IMR-90 (cell line): Measurements from ENCODE around the gene TTC3. TPM values are rescaled to one million over a fixed set of nuclear protein-coding genes. Genes with fewer than 3 reads are reported as not detected.
"Not testable (repeated sequence)": the region's sequence is repeated elsewhere in the genome, so short reads cannot be mapped to it uniquely, and the experiment has no call there.

Source experiments
- ATAC-seq: fragments of 200-7000 bp; cut with Tn5 transposase; 2 replicates; pipeline ENCODE4 v1.9.1; 2020; ENCODE audit warnings: low read depth, mild to moderate bottlenecking, moderate library complexity
- BruUV-seq: library from RNA; stranded (reverse); fragments of 400-500 nt; replicated peaks from 2 replicates; lab custom pipeline; 2021; lab: Mats Ljungman, UMichigan
- CTCF ChIA-PET: fragments of 300-600 bp; formaldehyde crosslinking; extraction: SDS; loops from one replicate; lab custom pipeline; 2021; ENCODE audit warnings: antibody characterized with exemption; lab: Yijun Ruan, JAX
- POLR2A ChIA-PET: fragments of 300-600 bp; sonication (Branson Sonifier 250); formaldehyde crosslinking; loops from one replicate; lab custom pipeline; 2022; ENCODE audit warnings: antibody characterized with exemption; ENCODE audit not compliant: unreplicated experiment; lab: Charles Lee
- DNase-seq: peaks from one replicate; pipeline ENCODE4 v3.0.0; 2013
- H2AFZ ChIP-seq: replicated peaks from 2 replicates; pipeline ENCODE3; 2013; ENCODE audit warnings: low read length, mild to moderate bottlenecking; ENCODE audit not compliant: poor library complexity
- H2AK5ac ChIP-seq: 2 replicates; pipeline ENCODE4 v1.6.1; 2013; ENCODE audit warnings: low read depth, low read length, inconsistent platforms
- H2AK9ac ChIP-seq: replicated peaks from 2 replicates; pipeline ENCODE3; 2013; ENCODE audit warnings: mild to moderate bottlenecking, low read depth, low read length, moderate library complexity; ENCODE audit not compliant: poor library complexity
- H2BK120ac ChIP-seq: 2 replicates; pipeline ENCODE4 v1.6.1; 2013; ENCODE audit warnings: low read depth, low read length, inconsistent platforms
- H2BK15ac ChIP-seq: 3 replicates; pipeline ENCODE4 v1.6.1; 2013; ENCODE audit warnings: low read depth, low read length, inconsistent platforms
- H2BK20ac ChIP-seq: 2 replicates; pipeline ENCODE4 v1.6.1; 2013; ENCODE audit warnings: low read depth, mild to moderate bottlenecking, inconsistent platforms, low read length, moderate library complexity
- H2BK5ac ChIP-seq: 2 replicates; pipeline ENCODE4 v1.6.1; 2013; ENCODE audit warnings: mild to moderate bottlenecking, low read depth, low read length, inconsistent platforms; ENCODE audit not compliant: poor library complexity, severe bottlenecking
- H3K14ac ChIP-seq: replicated peaks from 2 replicates; pipeline ENCODE4 v1.6.1; 2013; ENCODE audit warnings: low read depth, low read length, inconsistent platforms
- H3K18ac ChIP-seq: 2 replicates; pipeline ENCODE4 v1.6.1; 2013; ENCODE audit warnings: low read depth, low read length, control low read depth
- H3K23ac ChIP-seq: 2 replicates; pipeline ENCODE4 v1.6.1; 2013; ENCODE audit warnings: low read depth, low read length, inconsistent platforms
- H3K27ac ChIP-seq: 2 replicates; pipeline ENCODE4 v1.5.1; 2013; ENCODE audit warnings: mild to moderate bottlenecking, control low read depth, low read length; ENCODE audit not compliant: insufficient read depth
- H3K27me3 ChIP-seq: 2 replicates; pipeline ENCODE4 v1.6.1; 2013; ENCODE audit warnings: low read length; ENCODE audit not compliant: control insufficient read depth, insufficient read depth
- H3K36me3 ChIP-seq: 2 replicates; pipeline ENCODE4 v1.6.1; 2013; ENCODE audit warnings: low read length, mixed read lengths; ENCODE audit not compliant: control insufficient read depth, insufficient read depth
- H3K4ac ChIP-seq: 2 replicates; pipeline ENCODE4 v1.6.1; 2013; ENCODE audit warnings: low read depth, low read length, inconsistent platforms
- H3K4me1 ChIP-seq: 2 replicates; pipeline ENCODE4 v1.6.1; 2013; ENCODE audit warnings: low read length, mixed read lengths; ENCODE audit not compliant: control insufficient read depth, insufficient read depth
- H3K4me2 ChIP-seq: 2 replicates; pipeline ENCODE4 v1.6.1; 2013; ENCODE audit warnings: low read depth, mild to moderate bottlenecking, control low read depth, low read length, moderate library complexity
- H3K4me3 ChIP-seq: 2 replicates; pipeline ENCODE4 v1.5.1; 2013; ENCODE audit warnings: low read depth, mild to moderate bottlenecking, control low read depth, low read length, moderate library complexity; ENCODE audit not compliant: insufficient read depth
- H3K56ac ChIP-seq: 2 replicates; pipeline ENCODE4 v1.6.1; 2013; ENCODE audit warnings: low read length, inconsistent platforms; ENCODE audit not compliant: insufficient read depth; ENCODE audit errors: extremely low read depth
- H3K79me1 ChIP-seq, 2 experiments: 2 replicates each; pipeline ENCODE4 v1.6.1; 2013; ENCODE audit warnings: low read length in 2 of 2, inconsistent platforms in 1 of 2, low read depth in 1 of 2
- H3K9ac ChIP-seq: 2 replicates; pipeline ENCODE4 v1.6.1; 2013; ENCODE audit warnings: low read depth, low read length, control low read depth
- H3K9me1 ChIP-seq: 2 replicates; pipeline ENCODE4 v1.6.1; 2013; ENCODE audit warnings: low read length, inconsistent platforms; ENCODE audit not compliant: insufficient read depth
- H3K9me3 ChIP-seq: 2 replicates; pipeline ENCODE4 v1.6.1; 2013; ENCODE audit warnings: low read length; ENCODE audit not compliant: control insufficient read depth, insufficient read depth
- H4K20me1 ChIP-seq: 2 replicates; pipeline ENCODE4 v1.6.1; 2013; ENCODE audit warnings: low read length, inconsistent platforms; ENCODE audit not compliant: insufficient read depth
- H4K5ac ChIP-seq: 2 replicates; pipeline ENCODE4 v1.6.1; 2013; ENCODE audit warnings: mild to moderate bottlenecking, low read depth, low read length, control low read depth
- H4K8ac ChIP-seq, 2 experiments: 2 replicates each; pipeline ENCODE4 v1.6.1; 2013; ENCODE audit warnings: low read depth in 2 of 2, low read length in 2 of 2, control low read depth in 1 of 2, inconsistent platforms in 1 of 2
- H4K91ac ChIP-seq: 2 replicates; pipeline ENCODE4 v1.6.1; 2013; ENCODE audit warnings: low read depth, low read length, inconsistent platforms; ENCODE audit not compliant: insufficient read depth
- ELK1 ChIP-seq: fragments of 150-350 bp; IDR thresholded peaks from 2 replicates; pipeline ENCODE4 v1.6.1; 2016; ENCODE audit warnings: low read depth, mild to moderate bottlenecking, low read length, moderate library complexity, borderline replicate concordance
- FOS ChIP-seq: fragments of 150-350 bp; IDR thresholded peaks from 2 replicates; pipeline ENCODE4 v1.6.1; 2016; ENCODE audit warnings: low read depth, low read length
- RCOR1 ChIP-seq: IDR thresholded peaks from 2 replicates; pipeline ENCODE4 v1.6.1; 2012; ENCODE audit warnings: mild to moderate bottlenecking, low read length, improper control_type of control experiment; ENCODE audit not compliant: insufficient replicate concordance
- RFX5 ChIP-seq: IDR thresholded peaks from 2 replicates; pipeline ENCODE4 v1.8.0; 2012; ENCODE audit warnings: low read depth, mild to moderate bottlenecking, low read length, moderate library complexity
- USF2 ChIP-seq: fragments of 150-350 bp; IDR thresholded peaks from 2 replicates; pipeline ENCODE4 v1.6.1; 2017; ENCODE audit warnings: mild to moderate bottlenecking, antibody characterized with exemption, low read length, low read depth
- WGBS, 2 experiments: methylation state at CpG; one replicate each; pipeline versions ENCODE4 v1.1.5 to v1.1.7; 2013; ENCODE audit warnings: missing lambda C conversion rate in 2 of 2; ENCODE audit not compliant: insufficient read length in 1 of 2; ENCODE audit errors: extremely low coverage in 2 of 2; 5-methylcytosine and 5-hydroxymethylcytosine counted together
- dilution Hi-C: fragments of 300-500 bp; cut with HindIII; formaldehyde crosslinking; loops from one replicate; pipeline ENCODE4 v1.14.3; 2018; ENCODE audit warnings: low sequenced_read_pairs; ENCODE audit not compliant: unreplicated experiment
- in situ Hi-C: fragments of 300-500 bp; cut with MboI; formaldehyde crosslinking; loops from 3 replicates; pipeline ENCODE4 v1.14.3; 2019; ENCODE audit warnings: low sequenced_read_pairs, inconsistent platforms, mixed read lengths
- intact Hi-C: fragments of 100-400 bp; cut with micrococcal nuclease; formaldehyde crosslinking; loops from 2 replicates; pipeline ENCODE4 v1.10.0; 2022
- polyA plus RNA-seq, 3 experiments: library from polyadenylated mRNA; depleted of rRNA; stranded (reverse); fragments of >200 nt; gene quantifications; 2 replicates each; pipeline ENCODE4 v1.2.3, GENCODE V29; 2012; ENCODE audit warnings: low replicate concordance in 1 of 3
- total RNA-seq: library from RNA; depleted of rRNA; stranded (reverse); fragments of >200 nt; gene quantifications from 2 replicates; pipeline ENCODE4 v1.2.3, GENCODE V29; 2012

Gene TTC3
- total and polyA plus RNA-seq, 2 of the 4 experiments (the other 2 are of a cell fraction): 96.7 to 293 TPM

DNA sequence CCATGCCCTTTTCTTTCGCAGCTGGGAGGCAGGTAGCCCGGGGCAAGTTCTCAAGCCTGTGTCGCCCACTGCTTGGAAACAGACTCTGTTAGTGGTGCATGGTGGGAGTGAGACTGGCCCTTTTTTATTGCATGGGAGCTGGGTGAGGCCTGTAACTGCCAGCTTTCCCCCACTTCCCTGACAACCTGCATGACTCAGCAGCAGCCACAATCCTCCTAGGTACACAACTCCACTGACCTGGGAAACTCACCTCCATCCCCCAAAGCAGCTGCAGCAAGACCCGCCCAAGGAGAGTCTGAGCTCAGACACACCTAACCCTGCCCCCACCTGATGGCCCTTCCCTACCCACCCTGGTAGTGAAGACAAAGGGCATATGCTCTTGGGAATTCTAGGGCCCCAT is 26.0 kb upstream of the TTC3 start:
- Histone ChIP-seq H3K4me1 (no peaks in the 10 kb centered on the region), H3K23ac (no peak overlapping the region), H4K5ac (no peak overlapping the region), H3K9me3 (no peaks in the 10 kb centered on the region), H4K91ac (no peak overlapping the region), H3K9ac (no peak overlapping the region), H3K27ac (no peak overlapping the region), H3K4me2 (no peak overlapping the region), H3K4me3 (no peak overlapping the region), H3K14ac (no peak overlapping the region), H3K79me1 (no peaks in the 10 kb centered on the region), H4K8ac (no peak overlapping the region), H2AK9ac (no peak overlapping the region), H3K18ac (no peak overlapping the region), H3K36me3 (no peaks in the 10 kb centered on the region), H4K20me1 (no peaks in the 10 kb centered on the region), H3K27me3 (peaks cover 3% of the 10 kb centered on the region), H2BK5ac (no peak overlapping the region), H2AK5ac (no peak overlapping the region), H3K56ac (no peak overlapping the region), H2AFZ (no peak overlapping the region), H2BK15ac (no peak overlapping the region), H2BK20ac (no peak overlapping the region), H3K9me1 (no peaks in the 10 kb centered on the region), H3K4ac (no peak overlapping the region), H2BK120ac (no peak overlapping the region)
- BruUV-seq: no TSS peak
- in situ Hi-C loops (no loop called here), intact Hi-C loops (no loop called here), dilution Hi-C loops (no loop called here)
- POLR2A ChIA-PET: no interaction called here
- no CpG with 5 or more reads among the region's 4 CpGs for WGBS, 2 experiments
- no peak for ATAC-seq
- CTCF ChIA-PET: no interaction called here
- no peak for TF ChIP-seq RFX5
- TF ChIP-seq RCOR1: no peak
- no peak for TF ChIP-seq USF2
- TF ChIP-seq FOS: no peak
- TF ChIP-seq ELK1: no peak
- no peak for DNase-seq

- H3K9ac ChIP-seq, H2BK20ac ChIP-seq, H3K27ac ChIP-seq, H3K4ac ChIP-seq, H3K4me2 ChIP-seq, H3K9me3 ChIP-seq, H3K4me3 ChIP-seq, H3K14ac ChIP-seq, H2AK9ac ChIP-seq, H3K36me3 ChIP-seq, ATAC-seq, DNase-seq, H2BK5ac ChIP-seq, H3K56ac ChIP-seq, intact Hi-C loops, H2BK120ac ChIP-seq, H4K5ac ChIP-seq, H3K23ac ChIP-seq, H4K20me1 ChIP-seq, BruUV-seq, H3K9me1 ChIP-seq, H3K4me1 ChIP-seq, H4K8ac ChIP-seq, in situ Hi-C loops, CTCF ChIA-PET, H3K27me3 ChIP-seq, H3K79me1 ChIP-seq, H2BK15ac ChIP-seq, H2AK5ac ChIP-seq, H2AFZ ChIP-seq, dilution Hi-C loops, H3K18ac ChIP-seq, POLR2A ChIA-PET, H4K91ac ChIP-seq: not testable (repeated sequence)
- WGBS, 2 experiments: no CpG with 5 or more reads among the region's 3 CpGs
These were observed 23.3 kb upstream of the TTC3 start for GRCh38 chr21:37049741-37050140.
